HCT116 (cell line): ENCODE measurements around the gene ADAM10. TPM values are rescaled to one million over a fixed set of nuclear protein-coding genes. Genes with fewer than 3 reads are reported as not detected.

ENCODE experiments used
- ATAC-seq: fragments of 200-7000 bp; cut with Tn5 transposase; 2 replicates; pipeline ENCODE4 v1.9.1; 2020; ENCODE audit warnings: mild to moderate bottlenecking, moderate library complexity
- BruUV-seq: library from RNA; stranded (reverse); fragments of 400-500 nt; replicated peaks from 2 replicates; lab custom pipeline; 2021; lab: Mats Ljungman, UMichigan
- CTCF ChIA-PET: fragments of 300-600 bp; sonication (Branson Sonifier 250); formaldehyde crosslinking; loops from one replicate; lab custom pipeline; 2021; ENCODE audit warnings: antibody characterized with exemption; lab: Charles Lee
- POLR2A ChIA-PET: fragments of 300-600, 350-600 bp; sonication (Branson Sonifier 250); formaldehyde crosslinking; loops from one replicate; lab custom pipeline; 2021; ENCODE audit warnings: antibody characterized with exemption; lab: Charles Lee
- RAD21 ChIA-PET, 2 experiments: fragments of 300-600 bp; sonication (Branson Sonifier 250); formaldehyde crosslinking; loops; one replicate each; lab custom pipeline; 2023; ENCODE audit warnings: low total read pairs in 2 of 2; ENCODE audit not compliant: uncharacterized antibody in 2 of 2, unreplicated experiment in 2 of 2, low non-redundant PET in 1 of 2; lab: Charles Lee
- DNase-seq: peaks from one replicate; pipeline ENCODE4 v3.0.0-alpha.2; 2010; ENCODE audit warnings: low read depth, low spot score
- H2AFZ ChIP-seq: fragments of 200-600 bp; shearing (Covaris generic), sonication (generic); 2 replicates; pipeline ENCODE4 v1.6.1; 2017; ENCODE audit warnings: low read depth, mixed run types, mixed read lengths, antibody characterized with exemption, low read length; ENCODE audit not compliant: poor library complexity, severe bottlenecking
- H3K27ac ChIP-seq: 2 replicates; pipeline ENCODE4 v1.5.1; 2012; ENCODE audit warnings: low read depth, low read length
- H3K27me3 ChIP-seq: fragments of 200-600 bp; sonication (generic); 2 replicates; pipeline ENCODE4 v1.6.1; 2016; ENCODE audit warnings: mixed run types, low read length, mixed read lengths; ENCODE audit not compliant: insufficient read depth
- H3K36me3 ChIP-seq, 2 experiments: fragments of 200-500 bp in 1 of 2; fragments of 200-600 bp in 1 of 2; sonication (Bioruptor generic) in 1 of 2; sonication (generic) in 1 of 2; 2 replicates each; pipeline versions ENCODE4 v1.5.1 to v1.6.1; 2014 to 2016; ENCODE audit warnings: low read length in 2 of 2, inconsistent platforms in 1 of 2, mixed read lengths in 1 of 2, mixed run types in 1 of 2; ENCODE audit not compliant: insufficient read depth in 2 of 2, control insufficient read depth in 1 of 2
- H3K4me1 ChIP-seq, 2 experiments: fragments of 200-600 bp in 1 of 2; sonication (generic) in 1 of 2; 2 replicates each; pipeline versions ENCODE4 v1.5.1 to v1.6.1; 2012 to 2017; ENCODE audit warnings: low read length in 2 of 2, inconsistent platforms in 1 of 2, mild to moderate bottlenecking in 1 of 2, mixed read lengths in 1 of 2, mixed run types in 1 of 2, moderate library complexity in 1 of 2; ENCODE audit not compliant: insufficient read depth in 2 of 2, control insufficient read depth in 1 of 2
- H3K4me2 ChIP-seq: fragments of 200-600 bp; sonication (generic); 2 replicates; pipeline ENCODE4 v1.6.1; 2017; ENCODE audit warnings: mixed run types, low read length, mixed read lengths
- H3K4me3 ChIP-seq, 2 experiments: fragments of 200-600 bp in 1 of 2; sonication (generic) in 1 of 2; replicated peaks in 1 of 2; 2 replicates each; pipeline ENCODE4 v1.5.1; 2011 to 2016; ENCODE audit warnings: low read length in 2 of 2, control low read depth in 1 of 2, low read depth in 1 of 2, mild to moderate bottlenecking in 1 of 2, mixed read lengths in 1 of 2, mixed run types in 1 of 2
- H3K79me2 ChIP-seq: fragments of 200-600 bp; sonication (generic); 2 replicates; pipeline ENCODE4 v1.6.1; 2017; ENCODE audit warnings: mild to moderate bottlenecking, mixed run types, low read length, moderate library complexity, mixed read lengths; ENCODE audit not compliant: insufficient read depth
- H3K9ac ChIP-seq: fragments of 200-600 bp; sonication (generic); 2 replicates; pipeline ENCODE4 v1.6.1; 2016; ENCODE audit warnings: low read length, mixed read lengths
- H3K9me2 ChIP-seq: fragments of 200-600 bp; sonication (generic), shearing (Covaris generic); 2 replicates; pipeline ENCODE4 v1.6.1; 2017; ENCODE audit warnings: mixed run types, mild to moderate bottlenecking, moderate library complexity; ENCODE audit not compliant: insufficient read depth
- H3K9me3 ChIP-seq, 2 experiments: fragments of 200-500 bp in 1 of 2; fragments of 200-600 bp in 1 of 2; sonication (Bioruptor generic) in 1 of 2; sonication (generic) in 1 of 2; 2 replicates each; pipeline ENCODE4 v1.6.1; 2014 to 2017; ENCODE audit warnings: low read length in 2 of 2, mixed read lengths in 2 of 2, inconsistent platforms in 1 of 2, low read depth in 1 of 2, mild to moderate bottlenecking in 1 of 2, mixed run types in 1 of 2, moderate library complexity in 1 of 2; ENCODE audit not compliant: control insufficient read depth in 1 of 2, insufficient read depth in 1 of 2
- H4K20me1 ChIP-seq: fragments of 200-600 bp; sonication (generic), shearing (Covaris generic); 2 replicates; pipeline ENCODE4 v1.6.1; 2017; ENCODE audit warnings: mixed run types, mild to moderate bottlenecking, moderate library complexity; ENCODE audit not compliant: insufficient read depth
- CBX3 ChIP-seq: IDR thresholded peaks from 2 replicates; pipeline ENCODE4 v1.6.1; 2012; ENCODE audit warnings: low read depth
- CEBPB ChIP-seq: IDR thresholded peaks from 2 replicates; pipeline ENCODE4 v1.6.1; 2012; ENCODE audit warnings: low read depth
- EGR1 ChIP-seq: IDR thresholded peaks from 2 replicates; pipeline ENCODE4 v1.6.1; 2012; ENCODE audit warnings: low read depth
- ELF1 ChIP-seq: IDR thresholded peaks from 2 replicates; pipeline ENCODE4 v1.6.1; 2012; ENCODE audit warnings: low read depth, borderline replicate concordance
- EZH2 ChIP-seq: fragments of 200-600 bp; sonication (generic); IDR thresholded peaks from 2 replicates; pipeline ENCODE4 v1.6.1; 2017; ENCODE audit warnings: antibody characterized with exemption, mixed run types
- FOSL1 ChIP-seq: IDR thresholded peaks from 2 replicates; pipeline ENCODE4 v1.6.1; 2012; ENCODE audit warnings: low read depth
- JUND ChIP-seq: IDR thresholded peaks from 2 replicates; pipeline ENCODE4 v1.6.1; 2012
- MAX ChIP-seq: IDR thresholded peaks from 2 replicates; pipeline ENCODE4 v1.6.1; 2012
- POLR2A ChIP-seq: IDR thresholded peaks from 2 replicates; pipeline ENCODE4 v1.7.0; 2011; ENCODE audit warnings: borderline replicate concordance; ENCODE audit not compliant: insufficient read depth, insufficient read length; ENCODE audit errors: extremely low read depth
- SIN3A ChIP-seq: IDR thresholded peaks from 2 replicates; pipeline ENCODE4 v1.6.1; 2012; ENCODE audit warnings: low read depth
- SP1 ChIP-seq: IDR thresholded peaks from 2 replicates; pipeline ENCODE4 v1.6.1; 2012; ENCODE audit warnings: low read depth
- SRF ChIP-seq: IDR thresholded peaks from 2 replicates; pipeline ENCODE4 v1.6.1; 2012; ENCODE audit warnings: low read depth
- TCF7L2 ChIP-seq: IDR thresholded peaks from 2 replicates; pipeline ENCODE4 v1.7.0; 2011; ENCODE audit warnings: borderline replicate concordance, inconsistent platforms; ENCODE audit not compliant: insufficient read depth, insufficient read length; ENCODE audit errors: extremely low read depth
- YY1 ChIP-seq: IDR thresholded peaks from 2 replicates; pipeline ENCODE4 v1.6.1; 2011; ENCODE audit warnings: low read length, low read depth, moderate library complexity, mild to moderate bottlenecking; ENCODE audit not compliant: insufficient replicate concordance; ENCODE audit errors: extremely low read depth
- ZBTB33 ChIP-seq: IDR thresholded peaks from 2 replicates; pipeline ENCODE4 v1.6.1; 2011; ENCODE audit warnings: mild to moderate bottlenecking, low read length, moderate library complexity; ENCODE audit not compliant: insufficient replicate concordance; ENCODE audit errors: extremely low read depth
- ZFX ChIP-seq: fragments of 450-650 bp; IDR thresholded peaks from 2 replicates; pipeline ENCODE4 v1.6.1; 2017
- ZNF274 ChIP-seq: fragments of 200-500 bp; sonication (Bioruptor generic); IDR thresholded peaks from 2 replicates; pipeline ENCODE4 v1.6.1; 2014; ENCODE audit warnings: mild to moderate bottlenecking, low read depth, low read length, inconsistent platforms
- intact Hi-C: fragments of 100-400 bp; cut with micrococcal nuclease; formaldehyde crosslinking; loops from 2 replicates; pipeline ENCODE4 v1.10.0; 2022
- total RNA-seq: library from RNA; stranded (reverse); gene quantifications from one replicate; pipeline ENCODE4 v1.2.1, GENCODE V29; 2021; ENCODE audit not compliant: unreplicated experiment
- TF ChIP-seq, protein P1 (sequence below), 3 experiments: fragments of 200-600 bp in 1 of 3; sonication (generic) in 1 of 3; IDR thresholded peaks in 2 of 3; conservative IDR thresholded peaks in 1 of 3; 2 replicates each; pipeline ENCODE4 v1.5.1; 2012 to 2017; ENCODE audit warnings: low read depth in 2 of 3, low read length in 2 of 3, antibody characterized with exemption in 1 of 3, borderline replicate concordance in 1 of 3, control low read depth in 1 of 3, mild to moderate bottlenecking in 1 of 3, mixed read lengths in 1 of 3, mixed run types in 1 of 3, moderate library complexity in 1 of 3; ENCODE audit not compliant: insufficient read depth in 1 of 3

Gene ADAM10
- total RNA-seq, 1 experiment from 2014 or later: 158 TPM

DNA sequence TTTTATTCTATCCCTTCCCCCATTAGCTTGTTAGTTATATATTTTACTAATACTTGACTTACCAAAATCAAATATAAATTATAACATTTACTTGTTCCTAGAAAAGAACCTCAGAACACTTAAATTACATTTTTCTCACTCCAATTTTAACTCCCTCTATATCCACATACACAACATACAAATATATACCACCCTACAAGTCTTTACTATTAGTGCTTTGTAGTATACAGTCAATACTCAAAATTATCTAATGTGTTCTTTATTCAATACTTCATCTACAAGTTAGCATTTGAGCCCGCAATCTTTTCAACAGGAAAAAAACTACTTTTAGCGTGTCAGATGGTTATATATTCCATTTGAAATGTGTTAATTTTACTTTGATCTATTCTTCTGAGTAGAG is 100.3 kb downstream of the ADAM10 start:
- Histone ChIP-seq H3K79me2 (no peaks in the 10 kb centered on the region), H4K20me1 (no peaks in the 10 kb centered on the region), H3K9me3 (no peaks in the 10 kb centered on the region), H3K36me3 (no peaks in the 10 kb centered on the region), H3K9ac (no peak overlapping the region), H3K4me3 (no peak overlapping the region), H2AFZ (no peak overlapping the region), H3K4me2 (no peak overlapping the region), H3K27me3 (no peaks in the 10 kb centered on the region), H3K4me1 (no peaks in the 10 kb centered on the region), H3K9me2 (no peaks in the 10 kb centered on the region), H3K27ac (no peak overlapping the region)
- no peak for ATAC-seq
- intact Hi-C loops: no loop called here
- ChIA-PET RAD21 (no interaction called here), CTCF (no interaction called here), POLR2A (no interaction called here)
- no peak for TF ChIP-seq CEBPB
- no peak for TF ChIP-seq CBX3
- no peak for TF ChIP-seq SRF
- TF ChIP-seq ZFX: no peak
- no peak for TF ChIP-seq YY1
- TF ChIP-seq ELF1: no peak
- TF ChIP-seq TCF7L2: no peak
- no peak for TF ChIP-seq POLR2A
- no peak for TF ChIP-seq SIN3A
- TF ChIP-seq EZH2: no peak
- no peak for TF ChIP-seq SP1
- no peak for TF ChIP-seq JUND
- no TSS peak for BruUV-seq
- no peak for DNase-seq

- ChIA-PET CTCF (no interaction called here), POLR2A (no interaction called here), RAD21 (no interaction called here)
- no peak overlapping the region for H3K9ac ChIP-seq
- peaks cover 2 to 3% of the 10 kb centered on the region in 2 experiments; a peak in 2 of 4 replicates for H3K36me3 ChIP-seq
- no peaks in the 10 kb centered on the region for H3K79me2 ChIP-seq
- H4K20me1 ChIP-seq: no peaks in the 10 kb centered on the region
- no TSS peak for BruUV-seq
- no peak for ATAC-seq
- H3K4me1 ChIP-seq: no peaks in the 10 kb centered on the region
- no peak overlapping the region for H3K4me2 ChIP-seq
- intact Hi-C loops: no loop called here
- no peak overlapping the region for H3K4me3 ChIP-seq
- H3K9me3 ChIP-seq: no peaks in the 10 kb centered on the region
- DNase-seq: no peak
- no peaks in the 10 kb centered on the region for H3K9me2 ChIP-seq
- H2AFZ ChIP-seq: no peak overlapping the region
- no peaks in the 10 kb centered on the region for H3K27me3 ChIP-seq
- H3K27ac ChIP-seq: no peak overlapping the region
- TF ChIP-seq FOSL1 (no peak), CEBPB (no peak), ZBTB33 (no peak), SP1 (no peak), CBX3 (no peak), SIN3A (no peak), ZFX (no peak), EGR1 (no peak), JUND (no peak), ELF1 (no peak), EZH2 (no peak), MAX (no peak), YY1 (no peak), ZNF274 (no peak)
- TF ChIP-seq, protein P1, sequence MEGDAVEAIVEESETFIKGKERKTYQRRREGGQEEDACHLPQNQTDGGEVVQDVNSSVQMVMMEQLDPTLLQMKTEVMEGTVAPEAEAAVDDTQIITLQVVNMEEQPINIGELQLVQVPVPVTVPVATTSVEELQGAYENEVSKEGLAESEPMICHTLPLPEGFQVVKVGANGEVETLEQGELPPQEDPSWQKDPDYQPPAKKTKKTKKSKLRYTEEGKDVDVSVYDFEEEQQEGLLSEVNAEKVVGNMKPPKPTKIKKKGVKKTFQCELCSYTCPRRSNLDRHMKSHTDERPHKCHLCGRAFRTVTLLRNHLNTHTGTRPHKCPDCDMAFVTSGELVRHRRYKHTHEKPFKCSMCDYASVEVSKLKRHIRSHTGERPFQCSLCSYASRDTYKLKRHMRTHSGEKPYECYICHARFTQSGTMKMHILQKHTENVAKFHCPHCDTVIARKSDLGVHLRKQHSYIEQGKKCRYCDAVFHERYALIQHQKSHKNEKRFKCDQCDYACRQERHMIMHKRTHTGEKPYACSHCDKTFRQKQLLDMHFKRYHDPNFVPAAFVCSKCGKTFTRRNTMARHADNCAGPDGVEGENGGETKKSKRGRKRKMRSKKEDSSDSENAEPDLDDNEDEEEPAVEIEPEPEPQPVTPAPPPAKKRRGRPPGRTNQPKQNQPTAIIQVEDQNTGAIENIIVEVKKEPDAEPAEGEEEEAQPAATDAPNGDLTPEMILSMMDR (IDR thresholded peaks at IDR 0.05 in 2 of 3, conservative IDR thresholded peaks at IDR 0.05 in 1 of 3; ENCODE audit: borderline replicate concordance in 1 of 3, insufficient read depth in 1 of 3, low read depth in 2 of 3, low read length in 2 of 3): no peak
Measured at GRCh38 chr15:58643996-58644395, 105.5 kb downstream of the ADAM10 start.
